Activated CD4-positive, CD25-positive, alpha-beta regulatory T cell (primary cell): Measurements from ENCODE around the gene ADAMTS13.
A peak's percentile ranks its signal among the peaks of the same experiment; 100 is the strongest.

Experiments used
- DNase-seq, 4 experiments: peaks; one replicate each; lab custom pipeline; 2025; lab: John Stamatoyannopoulos, UW

ADAMTS13 gene

DNA sequence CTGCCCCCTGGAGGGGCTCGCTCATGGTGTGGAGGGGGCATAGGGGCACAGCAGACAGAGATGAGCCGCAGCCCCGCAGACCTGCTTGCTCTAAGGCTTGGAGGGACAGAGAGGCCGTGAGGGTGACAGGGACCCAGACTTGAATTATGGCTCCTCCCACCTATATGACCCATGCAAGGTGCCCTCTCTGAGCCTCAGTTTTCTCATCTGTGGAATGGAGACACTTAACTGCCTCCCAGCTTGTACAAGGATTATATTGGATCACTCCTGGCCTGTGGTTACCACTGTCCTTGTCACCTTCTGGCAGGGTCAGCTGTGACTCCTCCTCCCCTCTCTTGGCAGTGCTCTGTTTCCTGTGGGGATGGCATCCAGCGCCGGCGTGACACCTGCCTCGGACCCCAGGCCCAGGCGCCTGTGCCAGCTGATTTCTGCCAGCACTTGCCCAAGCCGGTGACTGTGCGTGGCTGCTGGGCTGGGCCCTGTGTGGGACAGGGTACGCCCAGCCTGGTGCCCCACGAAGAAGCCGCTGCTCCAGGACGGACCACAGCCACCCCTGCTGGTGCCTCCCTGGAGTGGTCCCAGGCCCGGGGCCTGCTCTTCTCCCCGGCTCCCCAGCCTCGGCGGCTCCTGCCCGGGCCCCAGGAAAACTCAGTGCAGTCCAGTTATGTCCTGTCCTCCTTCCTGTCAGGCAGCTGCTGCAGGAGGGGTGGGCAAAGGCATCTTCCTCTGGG lies 32.9 kb downstream of the ADAMTS13 start:
- DNase-seq: no peak

DNA sequence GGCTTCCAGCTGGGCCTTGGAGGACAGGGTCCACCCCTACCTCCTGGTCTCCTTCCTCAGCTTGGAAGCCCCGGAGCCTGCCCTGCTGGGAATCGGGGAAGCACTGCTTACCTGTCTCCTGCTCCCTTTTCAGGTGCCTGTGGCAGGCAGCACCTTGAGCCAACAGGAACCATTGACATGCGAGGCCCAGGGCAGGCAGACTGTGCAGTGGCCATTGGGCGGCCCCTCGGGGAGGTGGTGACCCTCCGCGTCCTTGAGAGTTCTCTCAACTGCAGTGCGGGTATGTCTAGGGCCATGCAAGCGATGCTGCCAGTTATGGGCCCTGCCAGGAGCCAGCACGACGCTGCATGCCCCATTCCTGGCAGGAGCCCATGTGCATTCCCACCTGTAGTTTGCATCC lies 33.8 kb downstream of the ADAMTS13 start:
- DNase-seq: no peak

DNA sequence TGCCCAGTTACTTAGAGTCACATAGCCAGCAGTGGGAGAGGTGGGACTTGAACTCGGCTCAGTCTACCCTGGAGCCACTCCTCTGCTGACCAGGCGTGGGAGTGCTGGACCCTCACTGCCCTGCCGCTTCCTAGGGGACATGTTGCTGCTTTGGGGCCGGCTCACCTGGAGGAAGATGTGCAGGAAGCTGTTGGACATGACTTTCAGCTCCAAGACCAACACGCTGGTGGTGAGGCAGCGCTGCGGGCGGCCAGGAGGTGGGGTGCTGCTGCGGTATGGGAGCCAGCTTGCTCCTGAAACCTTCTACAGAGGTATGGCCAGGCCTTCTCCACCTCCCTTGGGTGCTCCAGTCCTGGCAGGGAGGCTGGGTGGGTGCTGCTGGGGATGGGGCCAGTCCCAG lies 34.2 kb downstream of the ADAMTS13 start:
- DNase-seq: no peak

GRCh38 chr9:133457233-133457632 lies 35.1 kb downstream of the ADAMTS13 start:
- no peak for DNase-seq

DNA sequence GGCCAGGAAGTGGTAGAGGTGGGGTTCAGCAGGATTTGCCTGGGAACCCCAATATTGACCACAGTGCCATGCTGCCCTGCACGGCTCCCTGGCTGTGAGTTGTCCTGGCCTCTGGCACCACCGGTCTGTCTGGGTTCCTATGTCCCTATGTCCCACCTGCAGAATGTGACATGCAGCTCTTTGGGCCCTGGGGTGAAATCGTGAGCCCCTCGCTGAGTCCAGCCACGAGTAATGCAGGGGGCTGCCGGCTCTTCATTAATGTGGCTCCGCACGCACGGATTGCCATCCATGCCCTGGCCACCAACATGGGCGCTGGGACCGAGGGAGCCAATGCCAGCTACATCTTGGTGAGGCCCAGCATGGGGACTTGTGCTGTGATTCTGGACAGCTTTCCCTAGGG lies 35.6 kb downstream of the ADAMTS13 start:
- DNase-seq: no peak

DNA sequence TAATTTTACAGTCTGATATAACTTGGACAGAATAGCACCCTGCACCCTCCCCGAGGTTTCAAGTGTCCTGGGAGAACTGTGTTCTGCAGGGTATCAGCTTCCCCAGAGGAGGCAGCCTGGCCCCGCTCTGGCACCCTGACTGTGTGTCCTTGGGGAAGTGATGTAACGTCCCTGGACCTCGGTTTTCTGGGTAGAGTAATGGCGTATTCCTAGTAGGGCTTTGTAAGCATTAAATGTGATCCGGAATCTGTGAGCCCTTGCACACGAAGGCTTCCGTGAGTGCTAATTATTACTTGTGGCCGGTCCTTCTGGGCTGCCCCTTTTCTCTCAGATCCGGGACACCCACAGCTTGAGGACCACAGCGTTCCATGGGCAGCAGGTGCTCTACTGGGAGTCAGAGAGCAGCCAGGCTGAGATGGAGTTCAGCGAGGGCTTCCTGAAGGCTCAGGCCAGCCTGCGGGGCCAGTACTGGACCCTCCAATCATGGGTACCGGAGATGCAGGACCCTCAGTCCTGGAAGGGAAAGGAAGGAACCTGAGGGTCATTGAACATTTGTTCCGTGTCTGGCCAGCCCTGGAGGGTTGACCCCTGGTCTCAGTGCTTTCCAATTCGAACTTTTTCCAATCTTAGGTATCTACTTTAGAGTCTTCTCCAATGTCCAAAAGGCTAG lies 36.6 kb downstream of the ADAMTS13 start:
- DNase-seq: no peak

GRCh38 chr9:133459476-133460404 lies 37.6 kb downstream of the ADAMTS13 start, which contains the start of gene CACFD1:
CACFD1 (plus strand) TSS chr9:133459978; CDS start chr9:133460067, 89 bp downstream.
- DNase-seq: peak; percentile 80 to 91 (median 86)

- DNase-seq: peak in 1 of 4 experiments; percentile 45
These were observed 38.4 kb downstream of the ADAMTS13 start for GRCh38 chr9:133460405-133461175.

GRCh38 chr9:133461975-133462374 lies 39.8 kb downstream of the ADAMTS13 start:
- no peak for DNase-seq

GRCh38 chr9:133463234-133463863 lies 41.2 kb downstream of the ADAMTS13 start:
- DNase-seq: no peak

GRCh38 chr9:133463864-133464615 lies 41.9 kb downstream of the ADAMTS13 start:
- DNase-seq: no peak

- no peak for DNase-seq
These were observed 42.5 kb downstream of the ADAMTS13 start for GRCh38 chr9:133464638-133465037.

GRCh38 chr9:133465984-133466383 lies 43.8 kb downstream of the ADAMTS13 start:
- DNase-seq: no peak

GRCh38 chr9:133467101-133467500 lies 44.9 kb downstream of the ADAMTS13 start:
- DNase-seq: no peak

- DNase-seq: no peak
These were observed 46.2 kb downstream of the ADAMTS13 start for GRCh38 chr9:133468374-133468773.

DNA sequence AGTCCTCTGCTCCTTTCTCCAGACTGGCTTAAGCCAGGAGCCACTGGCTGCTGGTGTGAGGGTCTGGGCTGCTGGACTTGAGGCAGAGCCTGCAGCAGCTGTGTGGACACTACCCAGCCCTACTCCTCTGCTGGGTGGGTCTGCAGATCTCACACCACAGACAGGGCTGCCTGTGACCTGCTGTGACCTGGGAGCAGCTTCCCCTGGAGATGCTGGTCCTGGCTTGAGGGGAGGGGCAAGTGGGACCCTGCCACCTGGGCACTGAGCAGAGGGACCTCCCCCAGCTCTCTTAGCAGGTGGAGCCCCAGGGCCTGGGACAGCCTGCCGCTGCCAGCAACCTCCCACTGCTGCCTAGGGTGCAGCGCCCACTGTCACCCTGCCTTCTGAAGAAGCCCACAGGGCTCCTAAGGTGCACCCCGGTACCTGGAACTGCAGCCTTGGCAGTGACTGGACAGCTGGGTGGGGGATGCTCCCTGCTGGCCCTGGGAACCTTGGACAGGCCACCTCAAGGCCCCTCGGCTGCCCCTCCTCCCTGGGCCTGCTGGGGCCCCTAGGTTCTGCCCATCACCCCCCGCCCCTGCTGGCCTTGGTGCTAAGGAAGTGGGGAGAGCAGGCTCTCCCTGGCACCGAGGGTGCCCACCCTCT lies 46.7 kb downstream of the ADAMTS13 start:
- no peak for DNase-seq

- DNase-seq: no peak
These were observed 48.3 kb downstream of the ADAMTS13 start for GRCh38 chr9:133470427-133470924.

DNA sequence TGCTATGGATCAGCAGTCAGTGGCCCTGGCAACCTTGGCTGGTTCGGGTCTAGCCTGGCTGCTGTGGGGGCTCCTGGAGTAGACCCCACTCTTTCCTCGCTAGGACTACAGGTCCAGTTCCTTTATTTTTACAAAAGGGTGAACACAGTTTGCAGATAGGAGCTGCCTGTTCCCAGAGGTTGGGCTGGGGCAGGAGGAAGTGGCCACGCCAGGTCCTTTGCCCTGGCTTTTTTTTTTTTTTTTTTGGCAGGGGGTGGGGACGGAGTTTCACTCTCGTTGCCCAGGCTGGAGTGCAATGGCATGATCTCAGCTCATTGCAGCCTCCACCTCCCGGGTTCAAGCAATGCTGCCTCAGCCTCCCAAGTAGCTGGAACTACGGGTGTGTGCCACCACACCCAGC lies 48.8 kb downstream of the ADAMTS13 start:
- DNase-seq: no peak

DNA sequence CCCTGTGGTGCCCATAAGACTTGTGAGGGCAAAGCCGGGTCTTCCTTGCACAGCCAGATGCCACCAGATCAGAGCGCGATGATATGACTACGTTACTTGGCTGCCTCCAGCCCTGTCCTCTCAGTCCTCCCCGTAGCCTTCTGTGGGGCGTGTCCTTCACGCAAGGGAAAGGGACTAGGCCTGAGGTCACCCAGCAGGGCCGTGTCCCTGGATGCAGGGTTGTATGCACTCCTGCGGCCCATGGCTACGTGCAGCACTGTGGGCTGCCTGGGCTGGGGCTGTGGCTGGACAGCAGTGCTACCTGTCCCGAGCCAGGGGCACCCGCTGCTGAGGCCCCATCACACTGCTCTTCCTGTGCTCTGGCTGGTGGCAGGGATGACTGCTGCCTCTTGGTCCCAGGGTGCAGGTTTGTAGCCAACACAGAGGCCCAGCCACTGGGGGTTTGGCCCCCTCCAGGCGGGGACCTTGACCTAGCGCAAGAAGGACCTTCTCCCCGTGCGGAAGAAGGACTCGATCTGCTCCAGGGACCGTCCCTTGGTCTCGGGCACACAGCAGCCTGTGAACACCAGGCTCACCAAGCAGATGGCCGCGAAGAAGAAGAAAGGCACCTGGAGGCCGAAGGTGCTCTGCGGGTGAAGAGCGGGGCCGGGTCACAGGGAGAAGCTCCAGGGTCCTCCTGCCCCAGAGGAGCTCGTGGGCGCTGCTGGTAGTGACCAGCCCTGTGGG lies 49.5 kb downstream of the ADAMTS13 start:
- DNase-seq: no peak
